GM23248 (cell line): ENCODE measurements around the gene ARHGAP26. TPM values are rescaled to one million over a fixed set of nuclear protein-coding genes. Genes with fewer than 3 reads are reported as not detected.
"Not testable (repeated sequence)": the region's sequence is repeated elsewhere in the genome, so short reads cannot be mapped to it uniquely, and the experiment has no call there.

Source experiments
- DNase-seq: peaks from one replicate; pipeline ENCODE4 v3.0.0-alpha.2; 2015
- H2AFZ ChIP-seq: fragments of 200-600 bp; sonication (generic); 2 replicates; pipeline ENCODE4 v1.6.1; 2016; ENCODE audit warnings: antibody characterized with exemption
- H3F3A ChIP-seq: fragments of 200-600 bp; sonication (generic); 2 replicates; pipeline ENCODE4 v1.6.1; 2016; ENCODE audit warnings: mild to moderate bottlenecking, antibody characterized with exemption, mixed run types; ENCODE audit not compliant: insufficient read depth
- H3K27ac ChIP-seq: fragments of 200-600 bp; sonication (generic); 2 replicates; pipeline ENCODE4 v1.5.1; 2016; ENCODE audit warnings: mild to moderate bottlenecking
- H3K27me3 ChIP-seq: fragments of 200-600 bp; sonication (generic); replicated peaks from 2 replicates; pipeline ENCODE4 v1.6.1; 2016; ENCODE audit warnings: mild to moderate bottlenecking; ENCODE audit not compliant: insufficient read depth
- H3K36me3 ChIP-seq: fragments of 200-600 bp; sonication (generic); 2 replicates; pipeline ENCODE4 v1.6.1; 2016; ENCODE audit warnings: low read depth, mild to moderate bottlenecking
- H3K4me1 ChIP-seq: fragments of 200-600 bp; sonication (generic); 2 replicates; pipeline ENCODE4 v1.6.1; 2016; ENCODE audit warnings: mild to moderate bottlenecking; ENCODE audit not compliant: insufficient read depth
- H3K4me2 ChIP-seq: fragments of 200-600 bp; sonication (generic); one replicate; pipeline ENCODE4 v1.6.1; 2016; ENCODE audit warnings: mild to moderate bottlenecking; ENCODE audit not compliant: unreplicated experiment
- H3K4me3 ChIP-seq: fragments of 200-600 bp; sonication (generic); 2 replicates; pipeline ENCODE4 v1.5.1; 2016; ENCODE audit warnings: mild to moderate bottlenecking
- H3K79me2 ChIP-seq: fragments of 200-600 bp; sonication (generic); 2 replicates; pipeline ENCODE4 v1.6.1; 2016; ENCODE audit warnings: mild to moderate bottlenecking; ENCODE audit not compliant: insufficient read depth
- H3K9ac ChIP-seq: fragments of 200-600 bp; sonication (generic); 2 replicates; pipeline ENCODE4 v1.6.1; 2016; ENCODE audit warnings: mild to moderate bottlenecking
- H3K9me2 ChIP-seq: fragments of 200-600 bp; sonication (generic); 2 replicates; pipeline ENCODE4 v1.6.1; 2016; ENCODE audit warnings: mixed run types, mild to moderate bottlenecking, moderate library complexity; ENCODE audit not compliant: insufficient read depth
- H3K9me3 ChIP-seq: fragments of 200-600 bp; sonication (generic); one replicate; pipeline ENCODE4 v1.6.1; 2017; ENCODE audit warnings: low read depth
- H4K20me1 ChIP-seq: fragments of 200-600 bp; sonication (generic); 2 replicates; pipeline ENCODE4 v1.6.0; 2016; ENCODE audit not compliant: insufficient read depth
- EZH2 ChIP-seq: fragments of 200-600 bp; sonication (generic); IDR thresholded peaks from 2 replicates; pipeline ENCODE4 v1.6.1; 2018; ENCODE audit warnings: antibody characterized with exemption, mild to moderate bottlenecking; ENCODE audit not compliant: insufficient read depth, poor library complexity, severe bottlenecking
- EZH2phosphoT487 ChIP-seq: fragments of 200-600 bp; sonication (generic); IDR thresholded peaks from 2 replicates; pipeline ENCODE4 v1.6.1; 2018; ENCODE audit warnings: antibody characterized with exemption, moderate library complexity, mild to moderate bottlenecking, low read depth; ENCODE audit not compliant: insufficient read depth
- WGBS, 2 experiments: methylation state at CpG; one replicate each; pipeline ENCODE4 v1.1.6; 2015 to 2017; ENCODE audit warnings: low lambda C conversion rate in 2 of 2, low coverage in 1 of 2; ENCODE audit errors: missing lambda C conversion rate in 2 of 2; 5-methylcytosine and 5-hydroxymethylcytosine counted together
- in situ Hi-C: fragments of 300-500 bp; cut with MboI; formaldehyde crosslinking; loops from 2 replicates; pipeline ENCODE4 v1.15.0; 2020
- polyA plus RNA-seq: library from polyadenylated mRNA; unstranded; fragments of >200 nt; fragmentation: Nextera tagmentation; extraction: Ambion mirVana; gene quantifications from 2 replicates; pipeline ENCODE4 v1.2.1, GENCODE V29; 2016
- total RNA-seq: library from RNA; depleted of rRNA; stranded (reverse); fragments of >200 nt; shearing (Covaris generic); gene quantifications from 2 replicates; pipeline ENCODE4 v1.2.3, GENCODE V29; 2014

ARHGAP26 gene
- total and polyA plus RNA-seq, 2 experiments from 2014 or later: 1.6 to 1.7 TPM

- Histone ChIP-seq H4K20me1 (no peaks in the 10 kb centered on the region), H3K4me3 (no peak overlapping the region), H3K9ac (no peak overlapping the region), H3K4me1 (peaks cover 57% of the 10 kb centered on the region), H3K36me3 (no peaks in the 10 kb centered on the region), H3F3A (peaks cover 57% of the 10 kb centered on the region), H3K9me3 (no peaks in the 10 kb centered on the region), H3K9me2 (no peaks in the 10 kb centered on the region), H3K27me3 (no peaks in the 10 kb centered on the region), H3K27ac (no peak overlapping the region), H3K4me2 (no peak overlapping the region), H2AFZ (no peak overlapping the region), H3K79me2 (no peaks in the 10 kb centered on the region)
- no peak for DNase-seq
- TF ChIP-seq EZH2phosphoT487 (no peak), EZH2 (no peak)
- in situ Hi-C loops: no loop called here
- 95 to 98% methylated on average over 2 of the region's 2 CpGs for WGBS, 2 experiments
Observed at GRCh38 chr5:143199843-143200242, 429.7 kb downstream of the ARHGAP26 start.

GRCh38 chr5:143200781-143201398 lies 430.7 kb downstream of the ARHGAP26 start:
- no peaks in the 10 kb centered on the region for H3K27me3 ChIP-seq
- peak overlapping the region; percentile 57 for H3K27ac ChIP-seq
- H3K9me2 ChIP-seq: no peaks in the 10 kb centered on the region
- no peak overlapping the region for H2AFZ ChIP-seq
- TF ChIP-seq EZH2phosphoT487: no peak
- TF ChIP-seq EZH2: no peak
- WGBS, 2 experiments: 0 to 9% methylated on average over 1 of the region's 1 CpG
- peak; percentile 87 for DNase-seq
- in situ Hi-C loops: no loop called here
- H3K9ac ChIP-seq: 0 out of 2 replicates have a peak overlapping the region, but pooled peaks have one; percentile 14
- H3F3A ChIP-seq: peaks cover 60% of the 10 kb centered on the region
- H3K4me2 ChIP-seq: peak overlapping the region; percentile 25
- no peaks in the 10 kb centered on the region for H3K9me3 ChIP-seq
- H3K79me2 ChIP-seq: no peaks in the 10 kb centered on the region
- peaks cover 56% of the 10 kb centered on the region for H3K4me1 ChIP-seq
- no peaks in the 10 kb centered on the region for H3K36me3 ChIP-seq
- no peak overlapping the region for H3K4me3 ChIP-seq
- H4K20me1 ChIP-seq: no peaks in the 10 kb centered on the region

- H3K9ac ChIP-seq: no peak overlapping the region
- TF ChIP-seq EZH2phosphoT487 (no peak), EZH2 (no peak)
- H3K36me3 ChIP-seq: no peaks in the 10 kb centered on the region
- WGBS, 2 experiments: 97 to 98% methylated on average over 3 of the region's 3 CpGs
- H3K27me3 ChIP-seq: no peaks in the 10 kb centered on the region
- no peak overlapping the region for H3K4me3 ChIP-seq
- no peaks in the 10 kb centered on the region for H3K9me3 ChIP-seq
- H3F3A ChIP-seq: peaks cover 59% of the 10 kb centered on the region
- H4K20me1 ChIP-seq: no peaks in the 10 kb centered on the region
- in situ Hi-C loops: no loop called here
- DNase-seq: peak; percentile 43
- no peaks in the 10 kb centered on the region for H3K9me2 ChIP-seq
- H2AFZ ChIP-seq: no peak overlapping the region
- no peak overlapping the region for H3K27ac ChIP-seq
- peaks cover 50% of the 10 kb centered on the region for H3K4me1 ChIP-seq
- no peak overlapping the region for H3K4me2 ChIP-seq
- no peaks in the 10 kb centered on the region for H3K79me2 ChIP-seq
Observed at GRCh38 chr5:143201589-143201988, 431.4 kb downstream of the ARHGAP26 start.

- H3K27ac ChIP-seq, in situ Hi-C loops, H4K20me1 ChIP-seq, H3K9ac ChIP-seq, H3K36me3 ChIP-seq, H3K4me2 ChIP-seq, H3K4me3 ChIP-seq, H3K9me2 ChIP-seq, H3K27me3 ChIP-seq, H2AFZ ChIP-seq, H3K9me3 ChIP-seq, DNase-seq, H3K79me2 ChIP-seq: not testable (repeated sequence)
- Histone ChIP-seq H3F3A (peaks cover 41% of the 10 kb centered on the region), H3K4me1 (peaks cover 40% of the 10 kb centered on the region)
- WGBS, 2 experiments: 94 to 95% methylated on average over 4 of the region's 4 CpGs
Observed at GRCh38 chr5:143203301-143203956, 433.3 kb downstream of the ARHGAP26 start.
